NT2/D1 (cell line): ENCODE data around the gene PDE6G.

Experiments used
- SUZ12 ChIP-seq: IDR thresholded peaks from 2 replicates; pipeline ENCODE4 v1.6.1; 2011; ENCODE audit not compliant: insufficient read length, insufficient read depth; ENCODE audit errors: extremely low read depth
- YY1 ChIP-seq: IDR thresholded peaks from 2 replicates; pipeline ENCODE4 v1.6.1; 2011; ENCODE audit not compliant: insufficient read length, insufficient read depth

- TF ChIP-seq SUZ12: no peak
- TF ChIP-seq YY1: no peak
These were observed 39.5 kb downstream of the PDE6G start for GRCh38 chr17:81616877-81617276.
